K562 (cell line): ENCODE measurements around the gene ADCY1. TPM values are rescaled to one million over a fixed set of nuclear protein-coding genes. Genes with fewer than 3 reads are reported as not detected.

Source experiments
- ATAC-seq: fragments of 200-7000 bp; cut with Tn5 transposase; 3 replicates; pipeline ENCODE4 v1.9.1; 2020; ENCODE audit warnings: moderate library complexity
- BruUV-seq: library from RNA; stranded (reverse); fragments of 400-500 nt; replicated peaks from 2 replicates; lab custom pipeline; 2021; lab: Mats Ljungman, UMichigan
- CTCF ChIA-PET: fragments of 300-600 bp; formaldehyde crosslinking; extraction: SDS; loops from one replicate; lab custom pipeline; 2021; ENCODE audit warnings: low intra/inter-chr PET ratio; lab: Yijun Ruan, JAX
- POLR2A ChIA-PET: fragments of 300-600, 350-650 bp; sonication (Branson Sonifier 250); formaldehyde crosslinking; extraction: SDS; loops from one replicate; lab custom pipeline; 2021; ENCODE audit warnings: antibody characterized with exemption, inconsistent platforms; lab: Yijun Ruan, JAX
- DNase-seq, 4 experiments: peaks; one replicate each; pipeline versions ENCODE4 v3.0.0 to v3.0.0-alpha.2; 2011 to 2018; ENCODE audit warnings: low spot score in 3 of 4, mixed read lengths in 3 of 4; ENCODE audit errors: extremely low read depth in 1 of 4
- FAIRE-seq: peaks from 2 replicates; lab custom pipeline; 2011; peaks lifted over from hg19 to GRCh38; lab: Jason Lieb, UNC
- H2AFZ ChIP-seq: 2 replicates; pipeline ENCODE4 v1.6.0; 2011; ENCODE audit warnings: low read depth, low read length, control low read depth, inconsistent platforms
- H3K27ac ChIP-seq: fragments of 200-600 bp; 3 replicates; pipeline ENCODE4 v1.8.0; 2011; ENCODE audit warnings: low read depth, mild to moderate bottlenecking, control low read depth, inconsistent platforms, low read length, moderate library complexity, mixed read lengths; ENCODE audit errors: extremely low read depth
- H3K27me3 ChIP-seq, 2 experiments: fragments of 300-600 bp in 1 of 2; 2 replicates in 1 of 2; 3 replicates in 1 of 2; pipeline versions ENCODE4 v1.6.0 to v1.8.0; 2011; ENCODE audit warnings: inconsistent platforms in 2 of 2, low read length in 2 of 2, mild to moderate bottlenecking in 1 of 2, mixed read lengths in 1 of 2, moderate library complexity in 1 of 2; ENCODE audit not compliant: control insufficient read depth in 2 of 2, insufficient read depth in 2 of 2
- H3K36me3 ChIP-seq: fragments of 300-600 bp; 3 replicates; pipeline ENCODE4 v1.8.0; 2011; ENCODE audit warnings: mild to moderate bottlenecking, low read length, inconsistent platforms; ENCODE audit not compliant: control insufficient read depth, insufficient read depth
- H3K4me1 ChIP-seq, 2 experiments: fragments of 200-600 bp in 1 of 2; replicated peaks in 1 of 2; 2 replicates in 1 of 2; 3 replicates in 1 of 2; pipeline versions ENCODE4 v1.5.1 to v1.8.0; 2011; ENCODE audit warnings: inconsistent platforms in 2 of 2, low read length in 2 of 2, mild to moderate bottlenecking in 1 of 2, mixed read lengths in 1 of 2, moderate library complexity in 1 of 2; ENCODE audit not compliant: control insufficient read depth in 2 of 2, insufficient read depth in 2 of 2
- H3K4me2 ChIP-seq: 2 replicates; pipeline ENCODE4 v1.6.1; 2011; ENCODE audit warnings: low read length, control low read depth, inconsistent platforms, mixed read lengths; ENCODE audit not compliant: insufficient read depth
- H3K4me3 ChIP-seq: fragments of 200-600 bp; sonication (generic), shearing (Covaris generic); 2 replicates; pipeline ENCODE4 v1.5.1; 2016; ENCODE audit warnings: control low read depth, inconsistent platforms
- H3K79me2 ChIP-seq: fragments of 200-600 bp; 3 replicates; pipeline ENCODE4 v1.8.0; 2011; ENCODE audit warnings: low read length, inconsistent platforms; ENCODE audit not compliant: control insufficient read depth, insufficient read depth
- H3K9ac ChIP-seq, 2 experiments: 2 replicates each; pipeline versions ENCODE4 v1.6.0 to v1.6.1; 2011; ENCODE audit warnings: low read depth in 2 of 2, low read length in 2 of 2, control low read depth in 1 of 2, inconsistent platforms in 1 of 2, mild to moderate bottlenecking in 1 of 2, mixed read lengths in 1 of 2; ENCODE audit not compliant: insufficient read depth in 1 of 2
- H3K9me1 ChIP-seq: one replicate; pipeline ENCODE4 v1.6.0; 2011; ENCODE audit warnings: inconsistent platforms, mild to moderate bottlenecking, low read length, moderate library complexity; ENCODE audit not compliant: control insufficient read depth, insufficient read depth
- H3K9me3 ChIP-seq: replicated peaks from 2 replicates; pipeline ENCODE4 v1.5.1; 2011; ENCODE audit warnings: low read depth, low read length, inconsistent platforms; ENCODE audit not compliant: control insufficient read depth, insufficient read depth
- H4K20me1 ChIP-seq: replicated peaks from 2 replicates; pipeline ENCODE4 v1.6.1; 2011; ENCODE audit warnings: low read length, inconsistent platforms, mixed read lengths; ENCODE audit not compliant: control insufficient read depth, insufficient read depth
- CSDE1 ChIP-seq, 2 experiments: fragments of 450-650 bp; IDR thresholded peaks; 2 replicates each; pipeline ENCODE4 v1.6.1; 2016; ENCODE audit warnings: mild to moderate bottlenecking in 1 of 2
- FOXJ3 ChIP-seq: sonication (generic); formaldehyde crosslinking; IDR thresholded peaks from 2 replicates; pipeline ENCODE4 v1.4.0; 2020; ENCODE audit warnings: mild to moderate bottlenecking, missing genetic modification reagents
- HDAC6 ChIP-seq: IDR thresholded peaks from 2 replicates; pipeline ENCODE4 v1.6.1; 2012; ENCODE audit warnings: low read depth, mild to moderate bottlenecking, control low read depth, inconsistent platforms, low read length, moderate library complexity
- HOXB6 ChIP-seq: fragments of 250-450 bp; sonication (Bioruptor Pico); IDR thresholded peaks from 2 replicates; pipeline ENCODE4 v1.5.1; 2022; ENCODE audit warnings: mild to moderate bottlenecking, borderline replicate concordance
- ID3 ChIP-seq, 2 experiments: fragments of 250-450 bp in 1 of 2; fragments of 450-650 bp in 1 of 2; sonication (Bioruptor Pico) in 1 of 2; IDR thresholded peaks; 2 replicates each; pipeline versions ENCODE4 v1.6.1 to v1.8.0; 2016 to 2021; ENCODE audit warnings: mild to moderate bottlenecking in 2 of 2, moderate library complexity in 2 of 2, missing compliant biosample characterization in 1 of 2, missing genetic modification characterization in 1 of 2
- MAFG ChIP-seq: fragments of 450-650 bp; conservative IDR thresholded peaks from 2 replicates; pipeline ENCODE4 v1.6.1; 2016; ENCODE audit warnings: missing genetic modification characterization, missing compliant biosample characterization
- MCM7 ChIP-seq, 2 experiments: fragments of 450-650 bp; IDR thresholded peaks; 2 replicates each; pipeline ENCODE4 v1.6.1; 2016 to 2018
- MXD1 ChIP-seq: fragments of 250-450 bp; sonication (Bioruptor Pico); IDR thresholded peaks from 2 replicates; pipeline ENCODE4 v1.8.0; 2021; ENCODE audit warnings: borderline replicate concordance, mild to moderate bottlenecking, moderate library complexity; ENCODE audit not compliant: poor library complexity, severe bottlenecking
- NUFIP1 ChIP-seq: fragments of 450-650 bp; IDR thresholded peaks from 2 replicates; pipeline ENCODE4 v1.6.1; 2018; ENCODE audit not compliant: partially characterized antibody
- OTX1 ChIP-seq: fragments of 450-650 bp; formaldehyde crosslinking; IDR thresholded peaks from 2 replicates; pipeline ENCODE4 v1.4.0; 2022; ENCODE audit warnings: mild to moderate bottlenecking
- PYGO2 ChIP-seq: fragments of 450-650 bp; IDR thresholded peaks from 2 replicates; pipeline ENCODE4 v1.6.1; 2016; ENCODE audit warnings: mild to moderate bottlenecking, missing genetic modification characterization, moderate library complexity, missing compliant biosample characterization
- SPI1 ChIP-seq: IDR thresholded peaks from 2 replicates; pipeline ENCODE4 v1.6.1; 2011; ENCODE audit warnings: low read depth, low read length, control low read depth, borderline replicate concordance
- ZBED1 ChIP-seq: IDR thresholded peaks from 2 replicates; pipeline ENCODE4 v1.6.1; 2014
- ZC3H11A ChIP-seq: IDR thresholded peaks from 2 replicates; pipeline ENCODE4 v1.6.1; 2012; ENCODE audit warnings: low read depth, low read length, improper control_type of control experiment
- ZC3H4 ChIP-seq: sonication (generic); formaldehyde crosslinking; IDR thresholded peaks from 2 replicates; pipeline ENCODE4 v1.9.0; 2021; ENCODE audit warnings: missing genetic modification reagents, borderline replicate concordance
- ZNF165 ChIP-seq: fragments of 250-450 bp; sonication (Bioruptor Pico); IDR thresholded peaks from 2 replicates; pipeline ENCODE4 v1.4.0; 2020; ENCODE audit warnings: borderline replicate concordance
- ZNF253 ChIP-seq: fragments of 250-450 bp; sonication (Bioruptor Pico); conservative IDR thresholded peaks from 2 replicates; pipeline ENCODE4 v1.6.1; 2021; ENCODE audit warnings: mild to moderate bottlenecking
- ZNF277 ChIP-seq: fragments of 250-450 bp; sonication (Bioruptor Pico); IDR thresholded peaks from 2 replicates; pipeline ENCODE4 v1.8.0; 2022; ENCODE audit warnings: inconsistent platforms, mild to moderate bottlenecking, moderate library complexity, borderline replicate concordance
- WGBS: fragments of 100-300 bp; shearing (Covaris generic); methylation state at CpG from one replicate; pipeline ENCODE4 v1.1.6; 2016; ENCODE audit warnings: low coverage, mixed read lengths; ENCODE audit not compliant: insufficient coverage; ENCODE audit errors: missing lambda C conversion rate; 5-methylcytosine and 5-hydroxymethylcytosine counted together
- in situ Hi-C: fragments of 300-500 bp; cut with MboI; formaldehyde crosslinking; loops from 4 replicates; pipeline ENCODE4 v1.15.0; 2018; ENCODE audit warnings: inconsistent platforms, mixed read lengths
- intact Hi-C: fragments of 100-400 bp; cut with micrococcal nuclease; formaldehyde crosslinking; loops from 2 replicates; pipeline ENCODE4 v1.14.2; 2022
- polyA plus RNA-seq, 8 experiments: library from polyadenylated mRNA; depleted of rRNA in 4 of 8; stranded (reverse) in 5 of 8; unstranded in 3 of 8; fragments of >200 nt; fragmentation: Nextera tagmentation in 2 of 8; fragmentation: Illumina TruSeq in 1 of 8; extraction: Ambion mirVana in 2 of 8; extraction: Trizol in 1 of 8; gene quantifications; 2 replicates each; pipeline versions ENCODE4 v1.2.1 to v1.2.3, GENCODE V29; 2011 to 2014; ENCODE audit warnings: inconsistent platforms in 1 of 8, missing spikeins in 1 of 8
- total RNA-seq, 7 experiments: library from RNA; depleted of rRNA in 6 of 7; stranded (reverse); fragments of >200 nt in 6 of 7; fragmentation: Illumina TruSeq in 2 of 7; extraction: Trizol in 2 of 7; gene quantifications; 2 replicates each; pipeline versions ENCODE4 v1.2.1 to v1.2.3, GENCODE V29; 2011 to 2021; ENCODE audit warnings: low replicate concordance in 1 of 7

The ADCY1 gene
- total and polyA plus RNA-seq, 9 of the 15 experiments (the other 6 are each of a cell fraction or from before 2014, with no cell fraction given) = under 0.01 to 0.18 (median 0.10) TPM; not detected in 4

GRCh38 chr7:45654341-45654740 lies 80.2 kb downstream of the ADCY1 start:
- Histone ChIP-seq H3K9ac (no peak overlapping the region), H2AFZ (no peak overlapping the region), H3K27me3 (peaks cover 0 to 10% of the 10 kb centered on the region in 2 experiments; a peak in 2 of 5 replicates), H3K4me1 (no peaks in the 10 kb centered on the region), H3K79me2 (no peaks in the 10 kb centered on the region), H3K9me3 (no peaks in the 10 kb centered on the region), H3K4me3 (no peak overlapping the region), H3K36me3 (no peaks in the 10 kb centered on the region), H3K27ac (no peak overlapping the region), H3K4me2 (no peak overlapping the region), H3K9me1 (no peaks in the 10 kb centered on the region), H4K20me1 (no peaks in the 10 kb centered on the region; the same call in 1 of the 2 replicates)
- no TSS peak for BruUV-seq
- in situ Hi-C loops = no loop called here
- ChIA-PET POLR2A (interaction anchor here (0.6 kb wide), 1 partner anchor 16 kb away, joined by 3 read pairs; no protein-coding TSS in a partner anchor), CTCF (no interaction called here)
- TF ChIP-seq ZNF165 (no peak), OTX1 (CRISPR knock-in tag) (no peak), ZNF277 (CRISPR knock-in tag) (no peak), MAFG (tag) (no peak), ZNF253 (CRISPR knock-in tag) (no peak), HOXB6 (CRISPR knock-in tag) (no peak), MCM7 (IDR thresholded peaks at IDR 0.05) (no peak), CSDE1 (IDR thresholded peaks at IDR 0.05) (no peak), ZC3H4 (CRISPR knock-in tag) (no peak), ZBED1 (no peak), FOXJ3 (CRISPR knock-in tag) (no peak), SPI1 (no peak), ID3 (CRISPR knock-in tag; IDR thresholded peaks at IDR 0.05) (no peak), ID3 (tag; IDR thresholded peaks at IDR 0.05) (no peak), NUFIP1 (no peak), PYGO2 (tag) (no peak), ZC3H11A (no peak), HDAC6 (no peak), MXD1 (no peak)
- WGBS = 0% methylated on average over 5 of the region's 5 CpGs
- ATAC-seq (no peak), FAIRE-seq (no peak), DNase-seq (no peak)
- intact Hi-C loops = no loop called here
